Activated CD8-positive, alpha-beta memory T cell treated with anti-CD3 and anti-CD28 coated beads for 1 hour (primary cell): ENCODE measurements around the gene STOX2.

ENCODE experiments used
- DNase-seq, 2 donors: peaks; one replicate each; pipeline ENCODE4 v3.0.0-alpha.2; 2020; ENCODE audit warnings: low read depth in 1 of 2; ENCODE audit errors: extremely low read depth in 1 of 2

The STOX2 gene

DNA sequence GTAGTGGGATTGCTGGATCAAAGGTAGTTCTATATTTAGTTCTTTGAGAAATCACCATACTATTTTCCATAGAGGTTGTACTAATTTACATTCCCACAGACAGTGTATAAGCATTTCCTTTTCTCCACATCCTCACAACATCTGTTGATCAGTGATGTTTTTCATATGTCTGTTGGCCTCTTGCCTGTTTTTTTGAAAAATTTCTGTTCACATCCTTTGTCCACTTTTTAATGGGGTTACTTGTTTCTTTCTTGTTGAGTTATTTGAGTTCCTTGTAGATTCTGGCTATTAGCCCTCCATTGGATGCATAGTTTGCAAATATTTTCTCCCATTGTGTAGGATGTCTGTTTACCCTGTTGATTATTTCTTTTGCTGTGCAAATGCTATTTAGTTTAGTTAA lies 72.6 kb downstream of the STOX2 start:
- no peak for DNase-seq

DNA sequence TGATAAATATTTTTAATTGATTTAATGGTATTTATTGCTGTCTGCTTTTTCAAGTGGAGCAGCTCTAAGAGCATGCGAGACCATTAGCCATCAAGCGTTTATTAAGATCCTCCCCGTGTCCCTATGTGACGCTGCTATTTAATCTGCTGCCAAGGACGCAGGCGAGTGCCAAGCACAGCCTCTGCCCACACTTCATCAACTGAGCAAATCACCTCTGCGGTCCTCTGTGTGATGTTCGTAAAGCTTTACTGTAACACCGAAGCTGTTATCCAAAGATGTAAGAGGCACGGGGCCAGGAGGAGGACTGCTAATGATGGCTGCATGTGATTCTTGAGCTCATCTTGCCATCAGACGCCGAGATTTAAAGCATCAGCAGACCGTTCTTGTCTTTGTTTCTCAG lies 79.5 kb downstream of the STOX2 start:
- DNase-seq = no peak

DNA sequence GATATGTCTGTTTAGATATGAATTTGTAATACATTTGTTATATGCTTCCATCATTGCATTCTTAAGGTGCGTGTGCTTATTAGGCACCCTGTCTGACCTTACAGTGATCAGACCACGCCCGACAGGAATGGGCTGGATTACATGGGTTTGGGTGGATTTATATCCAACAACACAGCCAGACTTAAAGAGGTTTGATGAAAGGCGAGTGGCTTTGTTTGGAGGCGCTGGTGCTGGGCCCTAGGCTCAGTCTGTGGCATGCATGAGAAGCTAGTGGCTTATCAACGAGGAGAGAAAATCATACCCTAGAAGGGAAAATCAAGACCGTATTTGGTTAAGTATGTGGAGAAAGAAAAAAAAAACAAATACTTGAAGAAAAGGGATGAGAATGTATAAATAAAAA lies 80.7 kb downstream of the STOX2 start:
- no peak for DNase-seq

DNA sequence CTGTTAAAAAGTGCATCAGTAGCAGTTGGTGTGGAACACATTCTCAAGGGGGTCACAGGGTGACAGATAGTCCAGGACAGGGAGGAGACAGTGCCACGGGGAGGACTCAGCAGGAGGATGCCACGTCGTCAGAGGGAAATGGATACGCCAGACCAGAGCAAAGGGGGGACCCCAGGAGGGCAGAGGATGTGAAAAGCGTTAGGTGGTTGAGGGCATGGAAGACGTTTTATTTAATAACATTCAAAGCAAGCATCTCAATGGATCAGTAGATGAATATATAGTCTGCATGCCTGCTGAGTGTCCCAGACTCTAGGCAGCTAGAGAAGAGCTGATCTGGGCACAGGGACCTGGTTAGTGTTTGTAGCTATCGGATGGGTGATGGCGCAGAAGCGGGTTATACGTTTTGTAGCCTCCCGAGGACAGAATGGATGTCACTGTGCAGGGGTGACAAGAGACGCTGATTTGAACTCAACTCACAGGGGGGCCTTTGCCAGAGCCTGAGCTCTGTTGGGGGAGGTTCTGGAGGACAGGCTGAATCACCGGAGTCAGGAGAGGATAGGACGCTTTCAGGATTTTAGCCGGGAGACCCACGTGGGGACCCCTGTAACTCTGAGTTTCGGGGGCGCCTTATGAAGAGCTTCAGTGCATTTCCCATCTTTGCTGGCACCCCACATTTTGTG lies 81.3 kb downstream of the STOX2 start:
- DNase-seq = no peak

DNA sequence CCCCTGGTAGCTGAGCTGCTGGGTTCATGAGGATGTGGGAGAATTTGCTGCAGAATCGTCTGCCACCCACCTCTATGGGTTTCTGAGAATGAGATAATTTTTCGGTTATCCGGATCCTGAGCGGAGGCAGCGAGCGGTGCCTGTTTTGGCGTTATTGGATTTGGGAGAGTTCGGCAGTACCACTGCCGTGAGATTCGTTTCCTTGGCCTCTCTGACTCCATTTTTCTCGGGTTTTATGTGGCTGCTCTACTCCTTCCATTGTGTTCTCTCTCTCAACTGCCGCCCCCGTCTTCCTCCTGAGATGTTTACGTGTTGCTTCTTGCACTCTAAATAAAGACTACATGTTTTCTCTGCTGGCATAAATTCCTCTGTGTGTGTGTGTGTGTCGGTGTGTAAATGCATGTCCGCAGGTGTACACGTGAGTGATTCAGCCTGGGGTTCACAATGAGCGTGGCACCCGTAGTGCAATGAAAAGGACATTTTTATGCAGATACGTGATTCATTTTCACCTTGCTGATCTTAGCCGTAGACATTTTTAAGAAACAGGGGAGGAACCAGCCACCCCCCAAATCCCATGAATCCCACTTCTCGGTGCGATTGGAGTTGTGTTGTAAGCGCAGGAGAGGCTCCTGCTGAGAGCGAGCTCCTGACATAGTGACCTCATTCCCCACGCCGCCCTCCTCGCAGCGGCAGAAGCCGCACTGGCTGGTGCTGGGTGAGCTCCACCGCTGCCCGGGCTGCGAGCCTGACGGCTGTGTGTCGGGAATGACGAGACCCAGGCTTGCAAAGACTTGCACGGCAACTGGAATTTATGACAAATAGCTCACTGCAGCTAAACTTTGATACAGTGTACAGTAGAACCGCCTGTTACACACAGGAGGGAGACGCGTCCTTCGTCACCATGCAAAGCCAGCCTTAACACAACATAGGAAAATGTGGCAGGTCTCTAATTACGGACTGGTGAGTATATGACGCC lies 82.2 kb downstream of the STOX2 start:
- no peak for DNase-seq

DNA sequence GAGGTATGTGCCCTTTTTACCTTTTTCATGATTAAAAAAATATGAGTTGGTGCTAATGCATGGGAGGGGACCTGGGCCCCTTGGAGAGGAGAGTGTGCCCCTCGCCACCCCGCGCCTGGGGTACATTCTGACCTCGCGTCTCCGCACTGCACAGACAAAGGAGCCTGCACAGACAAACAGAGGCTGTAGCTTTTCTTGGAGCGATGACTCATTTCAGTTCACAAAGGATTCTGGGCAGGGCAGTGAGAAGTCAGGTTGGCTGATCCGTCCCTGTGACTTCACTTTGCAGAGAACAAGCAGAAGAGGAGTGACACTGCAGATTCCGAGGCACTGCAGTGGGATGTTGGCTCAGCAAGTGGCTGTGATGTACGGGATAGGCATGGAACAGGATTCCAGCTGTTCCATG lies 82.9 kb downstream of the STOX2 start:
- no peak for DNase-seq

DNA sequence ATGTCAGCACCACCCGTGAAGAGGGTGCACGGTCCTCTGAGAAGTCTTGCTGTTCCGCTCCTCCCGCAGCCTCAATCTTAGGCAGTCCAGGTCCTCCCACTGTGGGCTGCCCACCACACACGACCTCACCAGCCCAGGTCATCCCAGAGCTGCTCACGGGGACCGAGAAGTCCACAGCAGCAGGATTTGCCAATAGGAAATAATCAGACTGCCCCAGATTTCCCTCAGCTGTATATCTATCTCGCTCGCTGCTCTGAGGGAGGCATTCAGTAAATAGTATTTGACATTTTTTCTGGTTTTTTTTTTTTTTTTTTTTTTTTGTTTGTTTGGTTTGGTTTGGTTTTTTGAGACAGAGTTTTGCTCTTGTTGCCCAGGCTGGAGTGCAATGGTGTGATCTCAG lies 83.8 kb downstream of the STOX2 start:
- DNase-seq = no peak

DNA sequence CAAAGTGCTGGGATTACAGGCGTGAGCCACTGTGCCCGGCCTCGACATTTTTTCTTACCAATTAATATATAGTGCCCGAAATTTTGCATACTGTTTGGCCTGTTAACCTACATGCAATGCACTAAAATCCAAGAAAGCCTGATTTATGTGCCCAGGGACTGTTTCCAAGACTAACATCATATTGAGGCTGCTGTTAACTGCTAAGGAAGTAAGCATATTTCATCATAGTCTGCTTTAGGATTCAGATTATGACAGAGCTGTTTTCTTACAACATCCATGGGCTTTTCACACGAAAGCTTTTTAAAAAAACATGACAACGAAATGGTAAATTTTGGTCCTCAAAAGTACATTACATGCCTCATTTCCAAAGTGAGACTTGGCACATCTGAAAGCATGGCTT lies 84.4 kb downstream of the STOX2 start:
- DNase-seq = no peak

DNA sequence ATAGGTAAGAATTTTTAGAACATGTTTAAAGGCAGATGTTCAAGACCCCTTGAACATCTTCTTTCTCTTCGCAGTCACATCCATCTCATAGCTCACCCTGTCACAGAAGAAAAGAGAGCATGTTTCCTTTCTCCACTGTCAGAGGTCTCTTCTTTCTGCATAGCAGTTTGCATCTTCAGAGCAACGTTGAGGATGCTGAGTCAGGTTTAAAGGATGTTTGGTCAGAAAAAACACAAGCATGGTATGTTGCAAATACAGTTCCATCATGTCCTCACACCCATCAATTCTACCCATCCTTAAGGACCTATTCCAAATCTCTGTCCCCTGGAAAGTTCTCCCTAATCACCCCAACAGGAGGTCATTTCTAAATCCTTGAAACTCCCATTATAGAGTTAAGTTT lies 84.8 kb downstream of the STOX2 start:
- no peak for DNase-seq

DNA sequence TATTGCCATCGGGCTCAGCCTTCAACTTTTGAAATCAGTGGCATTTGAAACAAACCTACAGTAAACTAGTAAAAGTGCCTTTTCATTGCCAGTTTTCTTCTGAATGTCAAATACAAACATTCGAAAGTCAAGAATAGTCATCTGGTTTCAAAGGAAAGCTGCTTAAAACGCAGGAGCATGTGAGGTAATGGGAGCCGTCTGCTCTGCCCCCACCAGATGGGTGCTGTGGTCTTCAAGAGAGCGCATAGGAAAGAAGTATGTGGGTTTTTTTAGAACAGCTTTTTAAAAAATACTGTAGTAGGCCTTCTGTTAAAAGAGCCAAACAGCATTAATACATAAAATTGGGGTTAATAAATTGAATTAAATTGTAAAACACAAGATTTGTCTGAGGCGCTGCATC lies 88.6 kb downstream of the STOX2 start:
- no peak for DNase-seq

DNA sequence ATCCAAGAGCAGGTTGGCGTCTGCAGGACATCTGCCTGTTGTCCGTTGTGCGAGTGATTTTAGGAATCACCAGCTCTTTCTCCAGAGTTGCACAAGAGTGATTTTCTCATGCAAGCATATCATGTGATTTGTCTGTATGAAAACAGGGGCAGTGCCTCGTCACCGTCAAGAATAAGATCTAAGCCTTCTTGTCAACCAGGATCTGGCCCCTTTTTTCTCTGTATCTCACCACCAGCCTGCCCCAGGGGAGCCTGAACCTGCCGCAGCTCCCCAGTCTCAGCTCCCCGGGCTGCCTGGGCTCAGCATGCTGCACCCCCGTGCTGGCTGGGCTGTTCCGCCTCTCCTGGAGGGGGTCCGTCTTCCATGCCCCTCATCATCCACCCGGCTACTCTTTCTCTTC lies 90.5 kb downstream of the STOX2 start:
- no peak for DNase-seq

DNA sequence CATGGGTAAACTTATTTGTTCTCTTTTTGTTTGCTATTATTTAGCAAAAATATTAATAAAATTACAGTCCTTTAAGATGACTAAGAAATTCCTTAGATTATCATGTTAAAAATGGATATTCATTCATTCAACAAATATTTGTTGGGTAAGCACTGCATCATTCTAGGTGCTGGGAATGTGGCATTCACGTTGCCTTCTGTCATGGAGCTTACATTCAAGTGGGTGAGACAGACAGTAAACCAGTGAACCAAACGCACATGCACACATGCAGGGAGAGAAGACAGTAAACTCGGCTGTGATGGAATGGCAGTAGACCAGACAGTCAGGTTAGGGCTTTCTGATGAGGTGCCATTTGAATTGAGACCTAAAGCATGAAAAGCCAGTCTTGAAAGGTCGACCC lies 91.8 kb downstream of the STOX2 start:
- no peak for DNase-seq

DNA sequence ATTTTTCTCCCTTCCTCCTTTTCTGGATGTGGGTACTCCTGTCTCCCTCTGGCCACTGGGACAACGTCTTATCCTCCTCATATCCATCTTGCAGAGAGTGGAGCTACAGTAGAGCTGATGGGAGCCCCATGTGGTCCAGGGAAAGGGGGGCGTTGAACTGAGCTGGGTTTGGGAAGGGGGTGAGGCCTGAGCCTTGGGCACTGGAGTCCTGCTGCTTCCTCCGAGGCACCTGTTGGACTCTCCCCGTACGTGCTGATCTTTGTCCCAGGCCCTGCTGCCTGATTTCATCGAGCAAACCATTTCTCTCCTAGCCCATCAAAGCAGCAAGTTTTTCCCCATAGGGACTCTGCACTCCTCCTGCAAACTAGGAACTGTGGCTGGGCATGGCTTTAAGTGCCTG lies 94.3 kb downstream of the STOX2 start:
- DNase-seq = no peak

DNA sequence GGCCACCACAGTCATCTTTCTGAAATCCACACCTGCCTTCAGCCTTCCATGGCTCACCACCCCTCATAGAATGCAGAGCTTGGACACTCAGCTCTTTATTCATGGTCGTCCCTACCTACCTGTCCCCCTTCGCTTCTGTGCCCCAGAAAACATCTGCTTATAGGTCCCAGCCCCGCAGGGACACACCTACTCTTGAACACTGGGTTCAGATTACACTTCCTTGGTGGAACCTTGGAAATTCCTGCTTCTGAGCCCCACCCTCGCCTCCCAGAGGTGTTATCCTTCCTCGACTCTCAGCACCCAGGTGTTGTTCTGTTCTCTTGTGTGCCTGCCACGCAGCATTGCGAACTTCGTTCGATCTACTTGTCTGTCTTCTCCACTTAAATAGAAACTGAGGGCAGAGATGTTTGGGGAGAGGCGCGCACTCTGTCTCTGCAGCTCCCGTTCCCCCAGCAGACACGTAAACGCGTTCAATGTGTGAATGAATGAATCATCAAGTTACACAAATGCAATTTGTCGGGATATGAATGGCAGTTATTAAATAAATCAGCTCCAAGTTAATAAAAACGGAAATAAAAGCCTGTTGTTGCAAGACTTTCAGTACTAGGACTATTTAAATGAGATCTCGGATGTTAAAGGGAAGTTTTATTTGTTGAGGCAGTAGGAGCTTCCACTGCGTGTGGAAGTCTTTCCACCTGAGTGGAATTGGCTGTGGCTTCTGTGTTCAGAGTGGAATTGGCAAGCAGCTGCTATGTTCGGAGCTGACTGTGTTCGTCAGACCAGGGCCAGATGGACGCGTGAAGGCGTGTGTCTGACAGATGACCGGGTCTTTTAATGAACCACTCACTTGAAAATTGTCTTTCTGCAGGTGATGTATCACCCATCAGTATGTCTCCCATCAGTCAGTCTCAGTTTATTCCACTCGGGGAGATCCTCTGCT lies 95.6 kb downstream of the STOX2 start:
- DNase-seq = no peak

DNA sequence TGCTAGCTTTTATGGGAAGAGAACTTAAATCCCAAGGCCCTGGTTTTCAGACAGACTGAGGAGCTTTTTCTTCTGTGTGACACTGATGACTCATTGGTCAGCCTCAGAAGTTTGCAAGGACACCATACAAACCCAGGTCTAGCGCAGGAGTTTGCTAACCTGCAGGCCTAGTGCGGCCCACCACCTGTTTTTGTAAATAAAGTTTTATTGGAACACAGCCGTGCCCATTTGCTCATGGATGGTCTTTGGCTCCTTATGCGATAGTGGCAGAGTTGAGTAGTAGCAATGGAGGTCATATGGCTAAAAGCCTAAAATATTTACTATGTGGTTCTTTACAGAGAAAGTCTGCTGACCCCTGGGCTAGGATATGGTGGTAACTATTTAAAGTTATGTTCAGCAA lies 98.3 kb downstream of the STOX2 start:
- no peak for DNase-seq

DNA sequence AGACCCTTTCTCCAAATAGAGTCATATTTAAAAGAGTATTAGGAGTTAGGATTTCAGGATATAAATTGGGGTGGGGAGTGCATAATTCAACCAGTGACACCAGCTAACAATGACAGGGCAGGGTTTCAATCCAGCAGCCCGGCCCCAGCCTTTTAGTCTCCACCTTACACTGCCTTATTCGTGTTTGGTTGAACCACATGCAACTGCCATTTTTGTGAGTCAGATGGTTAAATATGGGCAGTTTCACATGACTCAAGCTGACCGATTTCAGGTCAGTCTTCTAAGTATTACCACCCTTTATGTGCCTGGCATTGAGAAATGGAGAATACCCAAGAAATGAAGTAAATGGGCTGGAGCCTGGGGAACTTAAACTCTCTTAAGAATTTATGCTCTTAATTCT lies 102.8 kb downstream of the STOX2 start:
- no peak for DNase-seq

DNA sequence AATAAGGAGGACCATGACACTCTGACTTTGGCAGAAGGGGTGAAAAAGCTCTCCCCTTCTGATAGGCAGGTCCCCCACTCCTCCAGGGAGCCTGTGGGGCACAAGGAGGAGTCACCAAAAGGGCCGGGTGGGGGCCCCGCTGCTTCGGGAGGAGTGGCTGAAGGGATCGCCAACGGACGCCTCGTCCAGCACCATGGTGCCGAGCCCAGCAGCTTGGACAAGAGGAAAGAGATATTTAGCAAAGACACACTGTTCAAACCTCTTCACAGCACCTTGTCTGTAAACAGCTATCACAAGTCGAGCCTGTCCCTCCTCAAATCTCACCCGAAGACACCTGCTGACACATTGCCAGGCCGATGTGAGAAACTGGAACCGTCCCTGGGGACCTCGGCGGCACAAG lies 105.6 kb downstream of the STOX2 start:
- no peak for DNase-seq

DNA sequence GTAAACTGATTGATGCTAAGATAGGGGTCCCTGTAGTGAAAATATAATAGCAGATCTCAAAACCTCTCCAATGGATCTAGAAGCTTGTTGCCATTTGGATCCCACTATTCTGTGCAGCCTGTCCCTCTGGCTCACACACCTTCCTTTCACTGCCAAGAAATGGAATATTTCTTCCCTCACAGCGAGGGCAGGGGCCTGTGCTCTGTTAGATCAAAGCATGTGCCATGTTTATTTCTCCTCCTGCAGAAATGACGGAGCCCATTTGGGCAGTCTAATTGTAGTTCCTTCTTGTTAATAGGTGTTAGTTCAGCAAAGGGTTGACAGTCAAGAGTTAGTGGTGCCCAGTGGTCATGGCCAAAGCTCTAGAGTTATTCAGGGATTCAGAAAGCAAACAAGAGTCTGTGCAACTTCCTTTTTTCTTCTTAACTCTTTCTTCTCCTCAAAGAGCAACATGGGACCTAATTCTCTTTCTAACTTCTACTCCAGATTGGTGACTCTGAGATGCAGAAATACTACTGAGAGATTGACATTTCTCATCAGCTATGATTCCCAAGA lies 106.8 kb downstream of the STOX2 start:
- DNase-seq = no peak

DNA sequence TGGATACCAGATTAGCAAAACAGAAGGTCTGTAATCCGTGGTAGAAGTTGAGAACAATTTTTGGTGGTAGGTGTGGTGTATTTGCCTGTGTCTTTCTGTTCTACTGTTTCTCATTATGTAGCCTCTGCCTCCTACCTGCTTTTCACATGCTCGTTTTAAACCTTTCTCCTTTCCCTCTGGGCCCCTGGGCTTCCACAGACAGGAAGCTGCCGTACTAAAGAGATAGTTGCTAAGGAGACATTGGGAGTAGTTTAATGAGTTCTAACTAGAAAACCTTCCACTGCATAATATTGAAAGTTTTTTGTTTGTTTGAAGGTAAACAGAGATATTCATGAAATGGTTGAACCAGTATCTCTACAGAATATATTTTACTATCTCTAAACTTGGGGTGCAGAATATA lies 107.8 kb downstream of the STOX2 start:
- DNase-seq = no peak

DNA sequence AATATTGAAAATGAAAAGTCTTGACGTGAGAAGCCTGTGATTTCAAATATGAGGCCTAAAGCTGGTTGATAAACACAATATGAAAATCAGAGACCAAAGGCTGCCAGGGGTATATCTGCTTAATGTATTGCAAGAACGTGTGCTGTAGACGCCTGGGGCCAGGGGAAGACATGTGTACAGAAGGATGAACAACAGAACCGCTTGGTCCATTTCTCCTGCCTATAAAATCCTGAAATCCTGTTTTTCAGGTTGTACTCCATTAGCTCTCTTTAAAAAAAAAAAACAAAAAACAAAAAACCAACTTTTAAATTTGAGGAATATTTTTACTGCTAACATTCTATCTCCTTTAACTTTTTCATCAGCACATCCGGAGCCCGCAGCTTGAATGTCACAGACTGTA lies 109.2 kb downstream of the STOX2 start:
- no peak for DNase-seq
